DLD1 (cell line): ENCODE results near the gene RFNG.

Experiments used
- in situ Hi-C: cut with HindIII; loops from 2 replicates; pipeline ENCODE4 v1.10.0; 2017; ENCODE audit warnings: low sequenced_read_pairs

Gene RFNG

GRCh38 chr17:82051776-82052637 lies at the start of gene RFNG, which contains the start of gene GPS1:
RFNG (minus strand) TSS chr17:82051811; CDS start chr17:82051766, 45 bp downstream.
GPS1 (plus strand) TSS chr17:82051898; CDS start chr17:82051932, 34 bp downstream.
- in situ Hi-C loops: no loop called here

- in situ Hi-C loops: no loop called here
These were observed 49.7 kb upstream of the RFNG start for GRCh38 chr17:82101301-82101715.

DNA sequence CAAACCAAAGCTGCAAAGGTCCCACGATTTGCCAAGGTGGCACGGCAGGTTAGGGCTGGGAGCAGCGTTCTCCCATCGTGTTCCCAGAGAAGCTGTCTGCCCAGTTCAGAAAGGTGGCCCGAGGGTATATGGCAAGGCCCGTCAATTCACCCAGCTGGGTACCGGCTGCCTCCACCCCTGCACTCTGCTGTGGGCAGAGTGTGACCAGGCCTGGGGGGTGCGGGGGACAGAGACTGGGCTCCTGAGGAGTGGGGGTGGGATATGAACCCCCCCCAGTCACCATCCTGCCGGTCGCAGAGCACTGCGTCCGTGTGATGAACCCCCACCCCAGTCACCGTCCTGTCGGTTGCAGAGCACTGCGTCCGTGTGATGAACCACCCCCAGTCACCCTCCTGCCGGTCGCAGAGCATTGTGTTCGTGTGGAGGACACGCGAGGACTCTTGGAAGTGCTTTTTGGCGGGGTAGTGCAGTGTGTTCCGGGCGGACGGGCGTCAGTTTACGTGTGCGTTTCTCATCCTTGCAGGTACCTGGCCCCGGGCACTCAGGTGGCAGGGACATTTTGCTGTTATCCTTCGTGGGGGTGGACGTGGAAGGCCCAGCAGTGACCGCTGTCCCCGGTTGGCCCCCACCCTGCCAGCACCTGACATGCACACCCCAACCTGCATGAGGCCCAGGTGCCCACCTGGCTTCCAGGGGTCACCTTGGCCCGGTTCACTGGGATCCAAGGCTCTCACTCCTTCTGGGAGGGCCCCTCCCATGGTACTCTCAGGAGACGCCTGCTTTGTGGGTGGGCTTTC lies 49.1 kb upstream of the RFNG start:
- in situ Hi-C loops: no loop called here

GRCh38 chr17:82098939-82099763 lies 47.5 kb upstream of the RFNG start:
- in situ Hi-C loops: no loop called here

DNA sequence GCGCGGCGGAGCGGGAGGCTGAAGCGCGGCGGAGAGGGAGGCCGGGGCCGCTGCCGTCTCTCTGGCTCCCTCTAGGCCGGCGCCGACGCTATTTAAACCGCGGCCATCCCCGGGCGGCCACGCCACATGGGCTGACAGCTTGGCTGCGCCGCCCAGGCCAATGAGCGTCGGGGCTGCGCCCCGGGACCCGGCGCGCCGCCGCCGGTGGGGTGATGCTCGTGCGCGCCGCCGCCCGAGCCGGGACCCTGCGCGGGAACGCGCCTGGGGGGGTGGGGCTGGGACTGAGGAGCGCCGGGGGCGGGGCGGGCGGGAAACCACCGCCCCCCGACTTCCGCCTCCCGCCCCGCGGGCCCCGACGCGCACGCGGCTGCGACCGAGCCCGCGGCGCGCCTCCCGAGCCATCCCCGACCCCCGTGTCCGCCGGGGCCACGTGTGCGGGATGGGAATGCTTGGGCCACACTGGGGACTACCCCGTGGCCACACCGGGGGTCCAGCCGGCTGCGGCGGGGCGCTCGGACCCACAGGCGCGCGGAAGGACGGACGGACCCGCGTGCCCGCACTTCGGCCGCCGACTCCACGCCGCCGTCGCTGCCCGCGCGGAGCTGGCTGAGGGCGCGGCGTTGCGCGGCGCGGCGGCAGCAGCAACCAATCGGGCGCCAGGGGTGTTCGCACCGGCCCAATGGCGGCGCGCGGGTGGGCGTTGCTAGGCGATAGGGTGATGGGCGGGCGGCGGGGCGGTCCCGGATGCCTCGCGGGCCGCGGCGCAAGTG lies 46.7 kb upstream of the RFNG start, which contains the start of gene FASN:
TSS of gene FASN (minus strand) at position 68 of the 770 bp plus-strand sequence. CDS start 1,791 bp downstream, outside the sequence.
- in situ Hi-C loops: no loop called here

DNA sequence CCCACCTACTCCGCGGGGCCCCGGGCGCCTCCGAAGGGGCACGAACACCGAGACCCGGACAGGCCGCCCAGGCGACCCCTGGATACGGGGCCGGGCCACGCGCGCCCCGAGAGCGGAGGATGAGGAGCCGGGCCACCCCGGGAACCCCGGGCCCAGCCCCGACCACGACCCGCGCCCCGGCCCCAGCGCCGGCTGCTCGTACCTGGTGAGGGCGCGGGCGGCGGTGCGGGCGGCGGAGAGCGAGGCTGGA lies 46.2 kb upstream of the RFNG start:
- in situ Hi-C loops: no loop called here

GRCh38 chr17:82097184-82097918 lies 45.7 kb upstream of the RFNG start:
- in situ Hi-C loops: no loop called here

GRCh38 chr17:82096709-82097183 lies 45.1 kb upstream of the RFNG start:
- in situ Hi-C loops: no loop called here

DNA sequence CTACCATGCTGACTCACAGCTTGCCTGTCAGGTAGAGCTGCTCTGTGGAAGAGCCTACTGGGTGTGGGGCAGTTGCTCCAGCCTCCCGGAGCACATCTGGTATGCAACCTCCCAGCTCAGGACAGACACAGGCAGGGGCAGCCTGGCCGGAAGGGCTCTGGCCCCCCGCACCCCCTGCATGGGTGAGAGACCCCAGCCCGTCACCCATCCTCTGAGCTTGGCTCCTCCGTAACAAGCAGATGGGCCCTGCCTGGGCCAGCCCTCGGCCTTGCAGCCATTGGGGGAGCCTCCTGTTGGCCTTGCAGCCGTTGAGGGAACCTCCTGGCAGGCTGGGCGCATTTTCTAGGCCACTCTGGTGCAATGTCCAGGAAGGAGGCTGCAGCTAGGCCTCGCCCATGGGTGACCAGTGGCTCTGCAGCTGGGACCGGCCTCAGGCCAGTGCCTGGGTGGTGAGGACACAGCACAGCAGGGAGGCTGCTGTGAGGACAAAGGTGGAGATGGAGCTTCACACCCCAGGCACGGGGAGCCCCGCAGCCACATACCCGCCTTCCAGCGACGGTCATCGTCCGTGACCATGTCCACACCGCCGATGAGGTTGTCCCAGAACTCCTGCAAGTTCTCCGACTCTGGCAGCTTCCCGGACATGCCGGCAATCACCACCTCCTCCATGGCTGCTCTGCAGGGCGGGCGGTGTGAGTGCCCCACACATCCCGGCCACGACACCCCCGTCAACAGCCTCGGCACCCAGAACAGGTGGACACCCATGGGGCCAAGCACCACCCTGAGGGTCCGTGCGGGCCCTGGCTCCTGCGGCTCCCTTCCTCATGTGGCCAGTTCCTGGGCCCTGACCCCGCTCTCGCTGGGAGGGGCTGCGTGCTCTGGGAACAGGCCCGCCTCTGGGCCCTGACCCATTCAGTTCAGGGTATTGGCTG lies 44.4 kb upstream of the RFNG start:
- in situ Hi-C loops: no loop called here

- in situ Hi-C loops: no loop called here
These were observed 43.5 kb upstream of the RFNG start for GRCh38 chr17:82094931-82095776.

DNA sequence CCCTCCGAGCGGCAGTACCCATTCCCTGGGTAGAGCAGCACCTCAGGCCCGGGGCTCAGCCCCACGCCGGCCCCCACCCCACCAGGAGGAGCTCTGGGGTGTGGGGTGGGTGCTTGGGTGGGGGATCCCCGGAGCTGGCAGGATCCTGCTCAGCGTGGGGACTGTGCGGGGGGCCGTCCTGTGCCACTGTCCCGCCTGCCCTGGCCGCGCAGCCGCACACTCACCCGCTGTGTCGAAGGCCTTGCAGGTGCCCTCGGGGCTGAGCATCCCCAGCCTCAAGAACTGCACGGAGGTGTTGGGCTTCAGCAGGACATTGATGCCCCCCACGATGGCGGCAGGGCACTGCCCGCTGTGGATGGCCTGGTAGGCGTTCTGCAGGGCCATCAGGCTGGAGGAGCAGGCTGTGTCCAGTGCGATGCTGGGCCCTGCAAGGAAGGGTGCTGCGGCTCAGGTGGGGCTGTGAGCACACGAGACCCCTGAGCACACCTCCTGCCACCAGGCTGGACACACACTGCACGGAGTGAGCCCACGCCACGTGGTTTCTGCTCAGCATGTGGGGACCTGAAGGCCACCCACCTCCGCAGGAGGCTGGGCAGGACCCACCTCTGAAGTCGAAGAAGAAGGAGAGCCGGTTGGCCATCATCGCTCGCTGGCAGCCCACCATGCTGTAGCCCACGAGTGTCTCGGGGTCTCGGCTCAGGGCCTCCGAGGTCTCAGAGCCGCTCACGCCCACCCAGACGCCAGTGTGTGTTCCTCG lies 41.6 kb upstream of the RFNG start:
- in situ Hi-C loops: no loop called here

DNA sequence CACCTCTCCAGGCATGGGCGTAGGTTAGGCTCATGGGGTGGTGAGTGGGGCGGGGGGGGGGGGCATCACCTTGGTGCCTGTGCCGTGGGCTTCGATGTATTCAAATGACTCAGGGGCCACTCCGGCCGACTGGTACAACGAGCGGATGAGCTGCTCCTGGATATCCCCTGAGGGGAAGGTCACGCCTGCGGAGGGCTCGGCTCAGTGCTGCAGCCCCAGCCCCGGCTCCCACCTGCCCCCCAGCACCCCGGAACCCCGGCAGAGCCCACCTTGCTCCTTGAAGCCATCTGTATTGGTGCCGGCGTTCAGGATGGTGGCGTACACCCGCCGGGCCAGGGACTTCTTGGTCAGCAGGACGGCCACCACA lies 41.0 kb upstream of the RFNG start:
- in situ Hi-C loops: no loop called here

GRCh38 chr17:82092094-82092586 lies 40.5 kb upstream of the RFNG start:
- in situ Hi-C loops: no loop called here

GRCh38 chr17:82091264-82092066 lies 39.9 kb upstream of the RFNG start:
- in situ Hi-C loops: no loop called here

GRCh38 chr17:82090549-82091263 lies 39.1 kb upstream of the RFNG start:
- in situ Hi-C loops: no loop called here
